CD4-positive, alpha-beta T cell treated with Interleukin-2 at 100 ng/mL for 4 hours (primary cell): ENCODE data around the gene GZMB.
"Not testable (repeated sequence)": the region's sequence is repeated elsewhere in the genome, so short reads cannot be mapped to it uniquely, and the experiment has no call there.

Source experiments
- DNase-seq: peaks from one replicate; pipeline ENCODE4 v3.0.0-alpha.2; 2020; ENCODE audit warnings: low spot score

Gene GZMB

GRCh38 chr14:24634158-24634557, at the start of gene GZMB:
TSS of gene GZMB (minus strand) at chr14:24634190. CDS start at chr14:24634160, 30 bp downstream.
- DNase-seq, result peak; percentile 82

GRCh38 chr14:24681056-24681455, 47.1 kb upstream of the GZMB start:
- peak; percentile 12 for DNase-seq

GRCh38 chr14:24680516-24680915, 46.5 kb upstream of the GZMB start:
- no peak for DNase-seq

GRCh38 chr14:24679248-24679961, 45.4 kb upstream of the GZMB start:
- DNase-seq, result peak; percentile 34

- peak; percentile 92 for DNase-seq
Observed at GRCh38 chr14:24678801-24679247, 44.8 kb upstream of the GZMB start.

GRCh38 chr14:24677956-24678355, 44.0 kb upstream of the GZMB start:
- no peak for DNase-seq

GRCh38 chr14:24674204-24674970, 40.4 kb upstream of the GZMB start:
- DNase-seq, result peak; percentile 60

- peak; percentile 93 for DNase-seq
Observed at GRCh38 chr14:24673534-24674203, 39.7 kb upstream of the GZMB start.

GRCh38 chr14:24673059-24673458, 39.1 kb upstream of the GZMB start:
- no peak for DNase-seq

GRCh38 chr14:24670594-24670993, 36.6 kb upstream of the GZMB start:
- DNase-seq, result peak; percentile 60

- no peak for DNase-seq
Observed at GRCh38 chr14:24669651-24670050, 35.7 kb upstream of the GZMB start.

GRCh38 chr14:24665440-24665991, 31.5 kb upstream of the GZMB start:
- peak; percentile 65 for DNase-seq

- no peak for DNase-seq
Observed at GRCh38 chr14:24664366-24664765, 30.4 kb upstream of the GZMB start.

- no peak for DNase-seq
Observed at GRCh38 chr14:24662753-24663152, 28.8 kb upstream of the GZMB start.

- peak; percentile 36 for DNase-seq
Observed at GRCh38 chr14:24659916-24660570, 26.1 kb upstream of the GZMB start.

- DNase-seq, result not testable (repeated sequence)
Observed at GRCh38 chr14:24648361-24648760, 14.4 kb upstream of the GZMB start.

- DNase-seq, result no peak
Observed at GRCh38 chr14:24639905-24640304, 5.9 kb upstream of the GZMB start.

GRCh38 chr14:24639270-24639669, 5.3 kb upstream of the GZMB start:
- no peak for DNase-seq

GRCh38 chr14:24633353-24633752, 637 bp downstream of the GZMB start:
- no peak for DNase-seq

GRCh38 chr14:24632761-24633160, 1.2 kb downstream of the GZMB start:
- DNase-seq, result no peak

GRCh38 chr14:24632336-24632735, 1.7 kb downstream of the GZMB start:
- DNase-seq, result no peak

- no peak for DNase-seq
Observed at GRCh38 chr14:24631749-24632335, 2.1 kb downstream of the GZMB start.
